Thyroid gland (tissue), 4 donors: Measurements from ENCODE around the gene AVPI1. TPM values are rescaled to one million over a fixed set of nuclear protein-coding genes. Genes with fewer than 3 reads are reported as not detected.

Source experiments
- DNase-seq, 2 donors: peaks; one replicate each; pipeline ENCODE4 v3.0.0-alpha.2; 2019
- H3K27ac ChIP-seq, 3 donors: fragments of 200-600 bp; sonication (generic); 1 replicate in 2 of 3; 2 replicates in 1 of 3; pipeline ENCODE4 v1.5.1; 2016 to 2019; ENCODE audit warnings: mild to moderate bottlenecking in 1 of 3, moderate library complexity in 1 of 3
- H3K27me3 ChIP-seq: fragments of 200-600 bp; sonication (generic); one replicate; pipeline ENCODE4 v1.5.1; 2019
- H3K36me3 ChIP-seq, 2 donors: fragments of 200-600 bp; sonication (generic); one replicate each; pipeline ENCODE4 v1.5.1; 2016 to 2019
- H3K4me1 ChIP-seq, 2 donors: fragments of 200-600 bp; sonication (generic); one replicate each; pipeline ENCODE4 v1.5.1; 2017 to 2019
- H3K4me3 ChIP-seq, 3 donors: fragments of 200-600 bp; sonication (generic); replicated peaks in 1 of 3; 1 replicate in 2 of 3; 2 replicates in 1 of 3; pipeline ENCODE4 v1.5.1; 2016; ENCODE audit warnings: mild to moderate bottlenecking in 1 of 3
- H3K9me3 ChIP-seq: fragments of 200-600 bp; sonication (generic); one replicate; pipeline ENCODE4 v1.5.1; 2017
- POLR2A ChIP-seq, 2 donors: fragments of 450-650 bp; IDR thresholded peaks; one replicate each; pipeline ENCODE4 v1.6.1; 2017; ENCODE audit warnings: antibody characterized with exemption in 2 of 2, mild to moderate bottlenecking in 2 of 2, moderate library complexity in 1 of 2
- WGBS, 2 donors: methylation state at CpG; one replicate each; pipeline ENCODE4 v1.1.5; 2017; 5-methylcytosine and 5-hydroxymethylcytosine counted together
- intact Hi-C: fragments of 100-400 bp; cut with DNase I; formaldehyde crosslinking; loops from one replicate; pipeline ENCODE4 v1.15.1; 2023
- total RNA-seq, 4 donors: library from RNA; depleted of rRNA; stranded (reverse); fragments of >200 nt; gene quantifications; one replicate each; pipeline ENCODE4 v1.2.3, GENCODE V29; 2016
- TF ChIP-seq, protein P1 (sequence below), 6 experiments: fragments of 200-600 bp in 3 of 6; fragments of 450-650 bp in 3 of 6; sonication (generic) in 3 of 6; IDR thresholded peaks; one replicate each; pipeline ENCODE4 v1.5.1; 2016 to 2019; ENCODE audit warnings: antibody characterized with exemption in 6 of 6, mild to moderate bottlenecking in 2 of 6, inconsistent platforms in 1 of 6, moderate library complexity in 1 of 6

The AVPI1 gene
- total RNA-seq, 4 donors from 2014 or later: 6.7 to 17.8 (median 11.2) TPM

DNA sequence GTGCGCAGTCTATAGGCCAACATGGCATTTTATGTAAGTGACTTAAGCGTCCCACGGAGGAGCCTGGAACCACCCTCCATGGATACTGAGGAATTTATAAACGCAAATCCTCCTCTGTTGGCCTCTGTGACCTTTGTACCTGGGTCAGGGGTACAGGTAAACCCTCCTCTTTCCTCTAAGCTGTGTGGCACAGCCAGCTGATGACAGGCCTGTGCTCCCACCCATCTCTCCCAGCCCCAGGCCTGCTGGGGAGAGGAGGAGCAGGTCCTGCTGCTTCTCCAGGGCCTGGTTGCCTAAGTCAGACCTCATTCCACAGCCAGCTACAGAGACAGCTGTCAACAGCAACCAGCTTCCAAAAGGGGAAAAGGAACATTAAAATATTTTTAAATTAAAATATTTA, 5.0 kb downstream of the AVPI1 start:
- no peak overlapping the region for H3K27ac ChIP-seq
- H3K27me3 ChIP-seq: no peaks in the 10 kb centered on the region
- H3K4me1 ChIP-seq: peaks cover 31 to 32% of the 10 kb centered on the region in 2 donors
- intact Hi-C loops: no loop called here
- TF ChIP-seq, protein P1, sequence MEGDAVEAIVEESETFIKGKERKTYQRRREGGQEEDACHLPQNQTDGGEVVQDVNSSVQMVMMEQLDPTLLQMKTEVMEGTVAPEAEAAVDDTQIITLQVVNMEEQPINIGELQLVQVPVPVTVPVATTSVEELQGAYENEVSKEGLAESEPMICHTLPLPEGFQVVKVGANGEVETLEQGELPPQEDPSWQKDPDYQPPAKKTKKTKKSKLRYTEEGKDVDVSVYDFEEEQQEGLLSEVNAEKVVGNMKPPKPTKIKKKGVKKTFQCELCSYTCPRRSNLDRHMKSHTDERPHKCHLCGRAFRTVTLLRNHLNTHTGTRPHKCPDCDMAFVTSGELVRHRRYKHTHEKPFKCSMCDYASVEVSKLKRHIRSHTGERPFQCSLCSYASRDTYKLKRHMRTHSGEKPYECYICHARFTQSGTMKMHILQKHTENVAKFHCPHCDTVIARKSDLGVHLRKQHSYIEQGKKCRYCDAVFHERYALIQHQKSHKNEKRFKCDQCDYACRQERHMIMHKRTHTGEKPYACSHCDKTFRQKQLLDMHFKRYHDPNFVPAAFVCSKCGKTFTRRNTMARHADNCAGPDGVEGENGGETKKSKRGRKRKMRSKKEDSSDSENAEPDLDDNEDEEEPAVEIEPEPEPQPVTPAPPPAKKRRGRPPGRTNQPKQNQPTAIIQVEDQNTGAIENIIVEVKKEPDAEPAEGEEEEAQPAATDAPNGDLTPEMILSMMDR (IDR thresholded peaks at IDR 0.05): no peak
- no peak for TF ChIP-seq POLR2A (IDR thresholded peaks at IDR 0.05)
- WGBS, 2 donors: 89 to 94% methylated on average over 4 of the region's 4 CpGs
- H3K9me3 ChIP-seq: no peaks in the 10 kb centered on the region
- peaks cover 0 to 2% of the 10 kb centered on the region in 2 donors for H3K36me3 ChIP-seq
- no peak for DNase-seq
- no peak overlapping the region for H3K4me3 ChIP-seq

DNA sequence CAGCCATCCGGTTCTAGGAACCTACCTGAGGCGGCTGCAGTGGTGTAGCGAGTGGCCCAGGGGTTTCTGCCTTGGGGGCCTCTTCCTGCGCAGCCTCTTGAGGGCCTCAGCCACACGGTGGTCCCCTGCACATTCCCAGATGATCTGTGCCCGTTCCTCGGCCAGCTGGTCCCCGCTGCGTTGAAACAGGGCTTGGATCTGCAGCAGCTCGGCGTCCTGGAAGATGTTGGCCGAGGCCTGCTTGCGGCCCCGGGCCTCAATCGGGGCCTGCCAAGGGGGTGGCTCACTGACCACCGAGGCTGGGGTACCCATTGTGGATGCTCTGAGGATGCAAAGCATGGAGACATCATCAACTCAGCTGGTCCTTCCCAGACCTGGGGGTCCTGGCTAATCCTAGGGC, 7.4 kb downstream of the AVPI1 start:
- no peak for TF ChIP-seq POLR2A (IDR thresholded peaks at IDR 0.05)
- TF ChIP-seq, protein P1 (IDR thresholded peaks at IDR 0.05): no peak
- no peak overlapping the region for H3K27ac ChIP-seq
- no peaks in the 10 kb centered on the region for H3K27me3 ChIP-seq
- peaks cover 12 to 14% of the 10 kb centered on the region in 2 donors for H3K4me1 ChIP-seq
- peaks cover 13 to 18% of the 10 kb centered on the region in 2 donors for H3K36me3 ChIP-seq
- H3K9me3 ChIP-seq: no peaks in the 10 kb centered on the region
- intact Hi-C loops: loop anchor here (10.0 kb wide), 1 partner anchor 55 kb away; the partner anchor contains the start of gene ZFYVE27
- H3K4me3 ChIP-seq: no peak overlapping the region
- no peak for DNase-seq
- WGBS, 2 donors: 93 to 95% methylated on average over 13 to 16 of the region's 16 CpGs

DNA sequence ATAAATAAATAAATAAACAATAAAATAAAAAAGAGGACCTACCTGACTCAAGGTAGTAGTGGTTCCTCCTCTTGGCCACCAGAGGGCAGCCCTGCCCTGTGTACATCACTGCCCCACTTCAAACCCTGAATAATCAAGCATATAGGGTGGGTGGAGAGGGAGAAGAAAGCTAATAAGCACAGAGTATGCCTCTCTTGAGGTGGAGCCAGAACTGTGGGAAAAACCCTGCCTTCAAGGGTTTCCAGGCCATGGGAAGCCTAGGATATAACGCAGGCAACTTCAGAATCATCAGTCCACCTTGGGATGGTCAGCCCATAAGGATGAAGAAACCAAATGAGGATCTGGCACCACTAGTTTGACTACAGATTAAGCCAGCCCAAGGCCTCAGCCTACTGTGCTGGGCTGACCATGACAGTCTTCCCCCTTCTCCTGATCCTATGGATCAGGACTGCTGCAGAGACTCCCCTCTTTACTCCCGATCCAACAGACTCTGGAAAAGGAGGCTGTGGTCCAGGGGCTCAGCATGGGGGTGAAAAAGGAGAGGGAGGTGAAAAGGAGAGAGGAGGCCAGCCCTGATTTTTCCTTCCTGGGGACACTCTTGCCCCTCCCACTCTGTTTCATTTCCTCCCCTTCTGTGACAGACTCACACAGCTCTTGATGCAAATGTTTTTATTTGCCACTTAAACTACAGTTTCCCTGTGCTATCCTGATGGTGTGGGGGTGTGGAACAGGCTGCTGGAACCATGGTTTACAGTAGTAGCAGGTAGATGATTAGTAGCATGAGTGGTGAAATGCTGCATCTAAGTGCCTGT, 10.1 kb downstream of the AVPI1 start:
- no peaks in the 10 kb centered on the region for H3K27me3 ChIP-seq
- H3K4me1 ChIP-seq: no peaks in the 10 kb centered on the region
- no peak overlapping the region for H3K27ac ChIP-seq
- no peaks in the 10 kb centered on the region for H3K9me3 ChIP-seq
- peak; percentile 29 to 47 for DNase-seq
- no peak overlapping the region for H3K4me3 ChIP-seq
- TF ChIP-seq POLR2A (IDR thresholded peaks at IDR 0.05): no peak
- TF ChIP-seq, protein P1 (IDR thresholded peaks at IDR 0.05): peak; percentile 75 to 93 (median 82)
- intact Hi-C loops: loop anchor here (10.0 kb wide), 1 partner anchor 58 kb away; the partner anchor contains the start of gene ZFYVE27
- 88 to 95% methylated on average over 2 of the region's 2 CpGs for WGBS, 2 donors
- H3K36me3 ChIP-seq: peaks cover 27 to 36% of the 10 kb centered on the region in 2 donors

DNA sequence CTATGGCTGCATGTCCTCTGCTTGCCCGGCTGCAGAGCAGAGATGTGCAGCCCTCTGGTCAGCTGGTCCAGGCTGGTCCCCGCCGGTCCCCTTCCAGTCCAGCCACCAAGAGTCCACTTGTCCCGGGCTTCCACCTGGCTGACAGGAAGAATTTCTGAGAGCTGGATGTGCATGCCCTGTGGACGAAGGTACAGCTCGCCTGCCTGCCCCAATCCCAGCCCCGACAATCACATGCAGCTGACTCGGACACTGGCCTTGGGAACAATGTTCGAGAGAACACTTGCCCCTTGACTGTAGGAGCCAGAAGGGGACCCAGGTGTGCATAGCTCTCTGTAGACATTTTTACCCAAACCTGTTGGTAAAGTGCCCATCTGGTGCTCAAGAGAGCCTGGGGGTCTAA, 11.8 kb downstream of the AVPI1 start:
- H3K4me3 ChIP-seq: no peak overlapping the region
- H3K36me3 ChIP-seq: peaks cover 27 to 36% of the 10 kb centered on the region in 2 donors
- no peak for DNase-seq
- H3K27ac ChIP-seq: no peak overlapping the region
- H3K9me3 ChIP-seq: no peaks in the 10 kb centered on the region
- intact Hi-C loops: loop anchor here (10.0 kb wide), 1 partner anchor 60 kb away; the partner anchor contains the start of gene ZFYVE27
- no peaks in the 10 kb centered on the region for H3K27me3 ChIP-seq
- 90 to 92% methylated on average over 6 of the region's 9 CpGs for whole genome bisulfite sequencing, 2 donors
- no peak for TF ChIP-seq POLR2A (IDR thresholded peaks at IDR 0.05)
- TF ChIP-seq, protein P1 (IDR thresholded peaks at IDR 0.05): no peak
- H3K4me1 ChIP-seq: no peaks in the 10 kb centered on the region
